ENCODE results near the gene CCDC69.

Gene CCDC69

DNA sequence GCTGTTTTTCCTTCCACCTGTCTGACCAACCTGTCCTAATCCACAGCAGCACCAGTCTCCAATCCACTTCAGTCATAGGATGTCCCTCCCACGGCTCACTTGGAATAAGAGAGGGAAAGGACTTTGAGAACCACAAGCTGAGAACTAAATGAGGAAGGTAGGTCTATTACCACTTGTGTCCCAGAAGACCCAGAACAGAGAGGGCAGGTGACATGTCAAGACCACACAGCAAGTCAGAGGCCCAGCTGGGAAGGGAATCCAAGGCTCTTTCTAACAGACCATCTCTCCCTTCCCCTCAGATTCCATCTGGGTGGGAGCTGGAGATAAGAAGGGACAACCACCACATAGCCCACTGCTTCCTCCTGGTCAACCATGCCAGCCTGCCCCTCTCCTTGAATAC, 81.0 kb downstream of the CCDC69 start:
- no peak for DNase-seq (ENCODE audit: low spot score)

DNA sequence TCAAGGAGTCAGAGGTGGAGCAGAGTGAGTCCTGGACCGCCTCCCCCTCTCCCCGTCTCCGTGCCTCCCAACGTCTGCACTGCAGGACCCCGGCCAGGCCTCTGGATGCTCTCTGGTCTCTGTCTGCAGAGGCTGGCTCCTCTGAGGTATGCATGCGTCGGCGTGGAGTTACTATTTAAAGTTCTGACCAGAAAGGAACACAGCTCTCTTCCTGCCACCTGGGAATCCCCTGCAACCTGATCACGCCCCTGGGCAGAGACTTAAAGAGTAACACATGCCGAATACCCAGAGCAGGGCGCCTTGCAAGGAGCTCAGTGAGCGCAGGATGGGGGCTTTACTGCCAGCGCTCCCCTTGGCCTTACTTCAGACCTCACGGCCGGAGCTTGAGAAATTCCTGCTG, 82.4 kb downstream of the CCDC69 start:
- DNase-seq (ENCODE audit: low spot score): no peak

DNA sequence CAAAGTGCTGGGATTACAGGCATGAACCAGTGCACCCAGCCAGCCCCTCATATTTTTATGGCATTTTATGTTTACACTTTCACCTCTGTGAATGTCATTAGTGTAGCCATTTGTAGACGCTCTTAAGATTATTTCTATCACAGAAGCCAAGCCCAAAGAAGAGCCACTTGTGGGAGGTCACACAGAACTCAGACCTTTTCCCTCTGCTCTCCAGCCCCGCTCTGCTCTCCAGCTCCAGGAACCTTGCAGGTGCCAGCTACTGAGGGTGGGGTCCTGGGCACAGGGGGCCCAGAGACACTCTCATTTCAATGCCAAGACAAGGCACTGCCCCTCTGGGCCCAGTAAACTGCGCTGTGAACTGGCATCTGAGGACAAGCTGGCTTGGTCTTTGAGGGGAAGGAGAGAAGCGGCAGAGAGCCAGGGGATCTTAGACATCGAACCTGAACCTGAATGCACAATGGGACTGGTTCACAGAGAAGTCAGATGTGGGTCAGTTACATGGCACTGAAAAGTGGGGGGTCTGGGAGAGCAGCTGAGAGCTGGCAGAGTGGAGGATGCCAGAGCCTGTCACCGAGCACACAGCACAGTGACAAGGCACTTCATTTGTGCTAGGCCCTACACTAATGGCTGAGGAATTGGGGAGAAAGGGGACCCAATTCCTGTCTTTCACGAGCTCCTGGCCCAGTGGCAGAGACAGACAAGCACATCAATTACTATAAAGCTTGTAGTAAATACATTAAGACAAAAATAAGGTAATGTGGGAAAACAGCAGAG, 83.0 kb downstream of the CCDC69 start:
- no peak for DNase-seq (ENCODE audit: low spot score)

DNA sequence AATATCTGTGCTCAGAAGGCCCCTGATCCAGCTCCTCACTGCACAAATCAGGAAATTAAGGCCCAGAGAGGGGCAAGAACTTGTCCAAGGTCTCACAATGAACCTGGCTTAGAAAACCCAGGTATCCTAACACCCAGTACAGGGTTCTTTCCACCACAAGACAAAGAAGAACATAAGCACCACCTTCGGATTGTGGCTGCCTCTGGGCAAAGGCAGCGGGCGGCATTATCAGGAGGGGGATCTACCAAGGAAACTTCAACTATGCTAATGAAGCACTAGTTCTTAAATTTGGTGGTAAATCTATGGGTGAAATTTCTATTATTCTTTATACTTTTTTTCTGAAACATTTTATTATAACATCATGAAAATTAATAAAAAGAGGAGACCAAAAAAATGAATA, 84.2 kb downstream of the CCDC69 start:
- no peak for DNase-seq (ENCODE audit: low spot score)

DNA sequence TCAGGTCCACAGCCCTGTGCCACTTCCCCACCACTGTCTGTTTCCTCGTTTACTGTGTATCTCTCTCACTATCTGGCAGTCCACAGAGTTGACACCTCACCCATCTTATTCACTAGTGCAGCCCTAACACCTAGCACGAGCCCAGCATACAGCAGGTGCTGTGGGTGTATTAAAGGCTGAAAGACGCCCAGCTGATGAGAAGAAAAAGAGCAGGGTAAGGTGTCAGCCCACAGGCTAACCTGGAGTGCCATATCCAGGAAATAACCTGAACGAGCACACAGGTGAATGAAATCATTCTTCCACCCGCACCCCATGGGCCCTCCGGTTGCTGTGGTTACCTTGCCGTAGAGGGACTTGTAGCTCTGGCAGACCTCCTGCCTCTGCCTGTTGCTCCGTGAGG, 84.9 kb downstream of the CCDC69 start:
- DNase-seq (ENCODE audit: low spot score): no peak

DNA sequence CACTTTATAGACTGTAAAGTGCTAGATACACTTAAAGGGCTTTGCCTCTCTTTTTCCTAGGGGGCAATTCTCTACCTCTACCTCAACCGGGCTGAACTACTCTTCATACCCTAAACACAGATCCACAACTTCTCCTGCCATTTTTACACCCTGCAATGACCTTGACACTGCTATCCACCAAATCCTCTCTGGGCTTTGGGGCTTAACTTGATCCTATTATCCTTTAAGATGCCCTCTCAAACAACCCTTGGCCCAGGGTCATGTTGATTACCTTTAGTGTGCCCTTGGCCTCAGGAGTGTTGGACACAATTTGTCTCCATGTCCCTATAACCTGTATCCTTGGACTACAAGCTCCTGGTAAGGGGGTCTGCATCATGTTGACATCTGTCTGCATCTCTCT, 85.8 kb downstream of the CCDC69 start:
- no peak for DNase-seq (ENCODE audit: low spot score)

DNA sequence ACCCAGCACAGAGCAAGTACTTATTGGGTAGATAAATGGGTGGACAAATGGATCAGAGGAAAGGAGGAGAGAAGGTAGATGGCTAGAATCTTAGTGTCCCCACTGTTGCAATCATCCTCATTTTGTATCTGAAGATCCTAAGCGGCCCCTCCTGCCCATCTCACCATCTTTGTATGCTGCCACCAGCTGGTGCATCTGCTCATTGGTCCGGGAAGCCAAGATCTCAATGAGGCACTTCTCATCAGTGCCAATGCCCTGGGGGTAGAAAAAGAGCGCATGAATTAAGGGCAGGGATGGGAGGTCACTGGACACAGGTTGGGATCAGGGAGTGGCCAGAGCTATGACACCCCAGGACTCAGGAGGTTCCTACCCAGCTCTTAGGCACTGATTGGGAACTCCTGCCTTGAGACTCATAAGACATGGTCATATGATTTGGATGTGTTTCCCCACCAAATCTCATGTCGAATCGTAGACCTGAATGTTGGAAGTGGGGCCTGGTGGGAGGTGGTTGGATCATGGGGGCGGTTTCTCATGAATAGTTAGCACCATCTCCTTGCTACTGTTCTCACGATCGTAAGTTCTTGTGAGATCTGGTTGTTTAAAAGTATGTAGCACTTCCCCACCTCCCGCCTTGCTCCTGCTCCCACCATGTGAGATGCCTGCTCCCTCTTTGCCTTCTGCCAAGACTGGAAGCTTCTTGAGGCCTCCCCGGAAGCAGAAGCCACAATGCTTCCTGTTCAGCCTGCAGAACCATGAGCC, 86.6 kb downstream of the CCDC69 start:
- DNase-seq (ENCODE audit: low spot score): no peak

DNA sequence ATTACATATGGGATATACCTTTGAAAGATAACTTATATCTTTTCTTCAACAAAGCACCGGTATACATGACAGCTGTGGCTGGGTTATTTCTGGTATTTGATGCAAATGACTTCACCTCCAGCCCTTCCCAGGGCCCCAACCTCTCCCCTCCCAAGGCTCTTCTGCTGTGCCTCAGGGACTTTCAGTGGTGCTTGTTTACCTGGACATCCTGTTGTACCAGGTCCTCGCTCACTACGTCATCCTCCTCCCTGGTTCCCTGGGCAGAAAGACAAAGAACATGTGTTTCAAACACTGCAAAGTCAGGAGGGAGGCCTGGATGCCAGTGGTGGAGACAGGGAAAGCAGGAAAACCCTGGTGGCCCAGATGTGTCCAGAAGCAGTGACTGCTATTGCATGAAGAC, 89.7 kb downstream of the CCDC69 start:
- DNase-seq (ENCODE audit: low spot score): no peak

DNA sequence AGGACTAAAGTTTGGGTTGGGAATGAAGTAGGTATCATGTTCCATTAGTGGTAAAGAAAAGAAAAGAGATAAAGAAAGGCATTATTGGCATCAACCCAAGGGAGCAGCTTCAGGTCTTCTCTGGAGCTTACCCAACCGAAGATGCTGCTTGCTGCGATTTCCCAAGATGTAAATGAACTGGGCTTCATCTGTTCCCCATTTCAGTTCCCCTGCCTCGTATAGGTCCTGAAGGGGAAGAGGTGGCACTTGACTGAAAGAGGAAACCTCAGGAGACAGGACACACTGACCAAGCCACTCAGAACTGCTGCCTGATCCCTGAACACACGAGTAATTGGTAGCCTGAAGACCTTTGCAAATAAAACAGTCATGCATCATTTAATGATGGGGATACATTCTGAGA, 90.9 kb downstream of the CCDC69 start:
- DNase-seq (ENCODE audit: low spot score): no peak

All from hematopoietic multipotent progenitor cell treated with erythropoietin and hydrocortisone succinate and interleukin-3 and kit ligand, for 17 days (in vitro differentiated cells).